Large intestine (tissue), 3 donors: ENCODE data around the gene MAP6. TPM values are rescaled to one million over a fixed set of nuclear protein-coding genes. Genes with fewer than 3 reads are reported as not detected.

Experiments
- DNase-seq, 2 donors: peaks; one replicate each; pipeline versions ENCODE4 v3.0.0 to v3.0.0-alpha.2; 2013
- H3K27ac ChIP-seq: one replicate; pipeline ENCODE4 v1.5.1; 2013; ENCODE audit warnings: low read length
- H3K27me3 ChIP-seq: 2 replicates; pipeline ENCODE4 v1.6.1; 2013; ENCODE audit warnings: low read length; ENCODE audit not compliant: control insufficient read depth, insufficient read depth
- H3K36me3 ChIP-seq: 2 replicates; pipeline ENCODE4 v1.6.1; 2013; ENCODE audit warnings: low read length; ENCODE audit not compliant: control insufficient read depth, insufficient read depth
- H3K4me1 ChIP-seq: one replicate; pipeline ENCODE4 v1.6.1; 2013; ENCODE audit warnings: low read length; ENCODE audit not compliant: control insufficient read depth, insufficient read depth
- H3K4me3 ChIP-seq: one replicate; pipeline ENCODE4 v1.5.1; 2013; ENCODE audit warnings: low read length
- H3K9me3 ChIP-seq: one replicate; pipeline ENCODE4 v1.6.1; 2013; ENCODE audit warnings: mild to moderate bottlenecking, low read depth, low read length, moderate library complexity; ENCODE audit not compliant: control insufficient read depth
- WGBS: methylation state at CpG from one replicate; pipeline ENCODE4 v1.1.5; 2013; ENCODE audit warnings: low lambda C conversion rate; ENCODE audit not compliant: insufficient coverage; 5-methylcytosine and 5-hydroxymethylcytosine counted together
- polyA plus RNA-seq: library from polyadenylated mRNA; unstranded; fragments of 120-200 nt; gene quantifications from one replicate; pipeline ENCODE4 v1.2.1, GENCODE V29; 2013

Gene MAP6
- polyA plus RNA-seq, 1 donor: 20.1 TPM

DNA sequence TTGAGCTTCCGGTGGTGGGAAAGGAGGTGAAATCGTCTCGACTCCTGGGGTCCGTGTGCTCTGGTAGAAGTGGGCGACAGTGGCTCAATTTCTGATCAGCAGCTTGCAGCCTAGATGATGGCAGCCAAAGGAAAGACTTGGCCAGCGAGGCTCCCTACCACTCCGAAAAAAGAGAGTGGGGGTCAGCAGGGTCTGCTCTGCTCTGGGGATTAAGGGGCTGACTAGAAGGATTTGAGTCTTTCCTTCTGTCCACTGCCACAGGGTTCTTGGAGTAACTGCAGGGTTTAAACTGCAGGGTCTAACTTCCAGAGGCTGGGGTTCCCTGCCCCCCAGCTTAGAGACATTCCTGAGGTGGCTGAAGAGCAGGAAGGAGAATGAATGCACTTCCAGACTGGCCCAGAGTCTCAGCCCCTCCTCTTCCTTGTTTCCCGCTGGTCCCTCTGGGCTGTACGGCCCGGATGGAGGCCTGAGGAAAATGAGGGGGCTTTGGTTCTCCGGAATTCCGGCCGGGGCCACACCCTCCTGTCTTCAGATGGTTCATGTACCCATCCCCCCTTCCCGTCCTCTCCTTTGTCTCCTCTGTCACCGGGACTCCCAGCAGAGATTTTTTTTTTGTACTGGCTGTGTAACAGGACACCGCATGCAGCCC, 105.9 kb downstream of the MAP6 start:
- Histone ChIP-seq H3K9me3 (peaks cover 2% of the 10 kb centered on the region), H3K27me3 (no peaks in the 10 kb centered on the region), H3K27ac (peak overlapping the region; percentile 98), H3K36me3 (peaks cover 15% of the 10 kb centered on the region), H3K4me1 (peaks cover 61% of the 10 kb centered on the region), H3K4me3 (peak overlapping the region; percentile 97)
- DNase-seq: peak in 1 of 2 donors; percentile 58
- 0% methylated on average over 1 of the region's 16 CpGs for WGBS

DNA sequence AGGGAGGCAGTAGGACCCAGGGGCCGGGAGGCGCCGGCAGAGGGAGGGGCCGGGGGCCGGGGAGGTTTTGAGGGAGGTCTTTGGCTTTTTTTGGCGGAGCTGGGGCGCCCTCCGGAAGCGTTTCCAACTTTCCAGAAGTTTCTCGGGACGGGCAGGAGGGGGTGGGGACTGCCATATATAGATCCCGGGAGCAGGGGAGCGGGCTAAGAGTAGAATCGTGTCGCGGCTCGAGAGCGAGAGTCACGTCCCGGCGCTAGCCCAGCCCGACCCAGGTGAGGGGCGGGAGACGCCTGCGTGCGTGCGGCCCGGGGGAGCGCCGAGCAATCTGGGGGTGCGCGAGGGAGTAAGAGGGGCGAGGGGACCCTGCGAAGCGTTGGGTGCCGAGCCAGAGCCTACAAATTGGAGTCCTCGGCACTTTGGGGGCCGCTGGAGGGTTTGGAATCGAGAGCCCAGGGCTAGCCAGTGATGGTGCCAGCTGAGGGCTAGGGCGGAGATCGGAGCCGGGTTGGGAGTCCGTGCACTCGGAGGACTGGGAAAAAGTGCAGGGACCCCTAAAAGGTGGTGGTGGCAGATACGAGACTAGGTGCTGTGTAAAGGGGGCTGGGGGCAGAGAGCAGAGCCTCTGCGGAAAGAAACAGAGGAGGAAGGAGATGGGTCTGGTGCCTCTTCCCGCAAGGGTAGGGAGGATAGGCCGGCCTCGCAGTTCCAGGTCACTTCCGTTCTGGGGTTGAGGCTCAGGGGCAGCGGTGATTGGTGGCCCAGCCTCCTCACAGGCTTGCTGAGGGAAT, 106.6 kb downstream of the MAP6 start, which contains the start of gene SERPINH1:
SERPINH1 (plus strand) TSS at position 206 of the 788 bp plus-strand sequence. CDS start 4,097 bp downstream, outside the sequence.
- H3K4me1 ChIP-seq: peaks cover 65% of the 10 kb centered on the region
- H3K9me3 ChIP-seq: peaks cover 2% of the 10 kb centered on the region
- H3K4me3 ChIP-seq: peak within 1 kb of the TSS; percentile 97
- peaks cover 8% of the 10 kb centered on the region for H3K36me3 ChIP-seq
- peak; percentile 83 to 91 for DNase-seq
- peak within 1 kb of the TSS; percentile 98 for H3K27ac ChIP-seq
- no CpG with 5 or more reads among the region's 51 CpGs for WGBS
- no peaks in the 10 kb centered on the region for H3K27me3 ChIP-seq

DNA sequence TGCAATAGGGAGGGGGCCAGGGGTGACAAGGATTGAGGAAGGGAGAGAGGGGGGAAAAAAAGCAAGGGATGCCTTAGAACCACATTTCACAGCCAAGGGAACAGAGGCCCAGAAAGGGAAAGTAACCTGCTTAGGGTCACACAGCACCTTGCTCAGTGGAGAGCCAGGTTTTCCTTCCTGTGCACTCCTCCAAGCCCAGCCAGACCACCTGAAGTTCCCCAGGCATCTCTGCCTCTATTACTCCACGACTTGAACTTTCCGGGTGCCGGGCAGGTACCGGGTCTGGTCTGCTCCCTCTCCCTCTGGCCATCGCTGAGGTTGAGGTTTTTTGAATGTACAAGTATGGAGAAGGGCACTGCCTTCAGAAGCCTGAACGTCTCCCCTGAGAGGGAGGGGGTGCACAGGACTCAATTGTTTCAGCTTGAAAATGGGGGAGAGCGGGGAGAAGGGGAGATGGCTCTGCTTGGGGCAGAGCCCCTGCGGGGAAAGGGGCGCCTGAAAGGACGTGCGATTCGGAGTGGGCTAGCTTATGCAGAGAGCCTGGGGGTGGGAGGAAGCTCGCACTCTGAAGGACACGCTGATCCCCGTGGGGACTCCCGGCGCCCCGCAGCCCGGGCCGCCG, 107.3 kb downstream of the MAP6 start:
- Histone ChIP-seq H3K4me1 (peaks cover 65% of the 10 kb centered on the region), H3K27ac (peak overlapping the region; percentile 98), H3K36me3 (peaks cover under 1% of the 10 kb centered on the region), H3K9me3 (peaks cover 2% of the 10 kb centered on the region), H3K27me3 (no peaks in the 10 kb centered on the region), H3K4me3 (peak overlapping the region; percentile 97)
- no peak for DNase-seq
- WGBS: no CpG with 5 or more reads among the region's 21 CpGs

GRCh38 chr11:75560644-75561043, 108.2 kb downstream of the MAP6 start:
- H3K36me3 ChIP-seq: no peaks in the 10 kb centered on the region
- no peaks in the 10 kb centered on the region for H3K27me3 ChIP-seq
- H3K27ac ChIP-seq: peak overlapping the region; percentile 35
- DNase-seq: no peak
- WGBS: no CpG with 5 or more reads among the region's 1 CpG
- H3K4me1 ChIP-seq: peaks cover 60% of the 10 kb centered on the region
- H3K4me3 ChIP-seq: no peak overlapping the region
- H3K9me3 ChIP-seq: no peaks in the 10 kb centered on the region

GRCh38 chr11:75558939-75559843, 109.6 kb downstream of the MAP6 start:
- 0% methylated on average over 2 of the region's 8 CpGs for WGBS
- Histone ChIP-seq H3K4me3 (no peak overlapping the region), H3K4me1 (peaks cover 52% of the 10 kb centered on the region), H3K36me3 (no peaks in the 10 kb centered on the region), H3K27ac (peak overlapping the region; percentile 84), H3K9me3 (no peaks in the 10 kb centered on the region), H3K27me3 (no peaks in the 10 kb centered on the region)
- DNase-seq: peak; percentile 64 to 71

- WGBS: 100% methylated on average over 1 of the region's 17 CpGs
Observed at GRCh38 chr11:75557666-75558494, 111.0 kb downstream of the MAP6 start.

GRCh38 chr11:75556275-75556674, 112.6 kb downstream of the MAP6 start:
- Histone ChIP-seq H3K27me3 (no peaks in the 10 kb centered on the region), H3K9me3 (no peaks in the 10 kb centered on the region), H3K27ac (no peak overlapping the region), H3K4me1 (peaks cover 43% of the 10 kb centered on the region), H3K36me3 (no peaks in the 10 kb centered on the region), H3K4me3 (no peak overlapping the region)
- 92% methylated on average over 2 of the region's 3 CpGs for WGBS
- DNase-seq: no peak

More at GRCh38 chr11:75557666-75558494, 111.0 kb downstream of the MAP6 start:
- peak in 1 of 2 donors; percentile 52 for DNase-seq
- Histone ChIP-seq H3K9me3 (no peaks in the 10 kb centered on the region), H3K27ac (peak overlapping the region; percentile 84), H3K36me3 (no peaks in the 10 kb centered on the region), H3K4me3 (no peak overlapping the region), H3K4me1 (peaks cover 48% of the 10 kb centered on the region), H3K27me3 (no peaks in the 10 kb centered on the region)

- no CpG with 5 or more reads among the region's 12 CpGs for WGBS
- Histone ChIP-seq H3K27me3 (no peaks in the 10 kb centered on the region), H3K27ac (peak overlapping the region; percentile 77), H3K4me3 (no peak overlapping the region), H3K36me3 (no peaks in the 10 kb centered on the region), H3K9me3 (no peaks in the 10 kb centered on the region), H3K4me1 (peaks cover 33% of the 10 kb centered on the region)
- DNase-seq: no peak
Observed at GRCh38 chr11:75555079-75555811, 113.6 kb downstream of the MAP6 start.
